NCI-H146 (cell line): ENCODE measurements around the gene NBEA.
"Not testable (repeated sequence)": the region's sequence is repeated elsewhere in the genome, so short reads cannot be mapped to it uniquely, and the experiment has no call there.

Source experiments
- DNase-seq: peaks from one replicate; lab custom pipeline; 2025; lab: John Stamatoyannopoulos, UW

NBEA gene

DNA sequence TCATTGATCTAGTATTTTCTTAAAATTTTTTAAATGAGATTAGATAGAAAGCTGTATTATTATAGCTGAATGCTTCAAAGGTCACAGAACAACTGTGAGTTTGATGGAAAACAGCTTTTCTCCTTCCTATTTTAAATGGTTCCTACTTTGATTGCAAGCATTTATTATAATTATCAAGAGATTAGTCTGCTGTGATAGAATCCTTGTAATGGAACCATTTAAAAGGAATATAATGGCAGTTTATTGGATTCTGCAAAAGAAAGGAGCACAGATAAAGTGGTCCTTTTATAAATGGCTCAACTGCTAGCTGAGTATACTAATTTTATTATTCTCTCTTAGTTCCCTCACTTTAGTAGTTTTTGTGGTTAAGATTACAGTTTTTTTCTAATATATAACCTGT, 447.5 kb downstream of the NBEA start:
- DNase-seq, result peak; percentile 27

DNA sequence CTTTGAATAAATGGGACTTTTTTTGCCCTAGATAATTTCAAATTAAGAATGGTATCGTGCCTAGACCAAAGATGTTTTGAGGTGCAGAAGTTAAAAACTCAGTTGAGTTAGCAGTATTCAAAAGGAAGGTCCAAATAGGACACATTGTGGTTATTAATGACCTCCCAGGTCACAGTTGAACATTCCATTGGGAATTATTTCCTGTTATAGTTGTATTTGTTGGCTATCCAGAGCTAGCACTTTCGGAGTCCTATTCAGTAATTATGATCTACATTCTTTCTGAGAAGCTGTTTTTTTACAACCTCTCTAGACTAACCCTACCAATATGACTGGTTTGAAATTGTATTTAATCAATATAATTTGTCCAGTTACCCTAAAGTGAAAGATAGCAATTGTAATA, 450.7 kb downstream of the NBEA start:
- no peak for DNase-seq

DNA sequence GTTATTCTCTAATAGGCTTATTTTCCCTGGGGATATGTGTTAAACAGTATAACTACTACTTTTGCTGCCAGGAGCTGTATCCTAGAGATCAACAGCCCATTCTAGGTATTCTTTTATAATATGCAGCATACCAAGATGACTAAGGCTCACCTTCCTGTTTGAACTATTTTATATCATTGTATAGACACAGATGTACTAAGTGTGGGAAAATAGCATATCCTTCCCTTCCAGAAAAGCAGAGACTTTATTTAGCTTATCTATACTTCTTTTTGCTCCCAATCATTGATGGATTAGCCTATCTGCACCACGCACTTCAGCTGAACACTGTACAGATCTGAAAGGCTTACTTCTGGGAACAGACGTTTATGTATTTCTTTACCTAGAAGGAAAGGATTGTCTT, 451.8 kb downstream of the NBEA start:
- no peak for DNase-seq

DNA sequence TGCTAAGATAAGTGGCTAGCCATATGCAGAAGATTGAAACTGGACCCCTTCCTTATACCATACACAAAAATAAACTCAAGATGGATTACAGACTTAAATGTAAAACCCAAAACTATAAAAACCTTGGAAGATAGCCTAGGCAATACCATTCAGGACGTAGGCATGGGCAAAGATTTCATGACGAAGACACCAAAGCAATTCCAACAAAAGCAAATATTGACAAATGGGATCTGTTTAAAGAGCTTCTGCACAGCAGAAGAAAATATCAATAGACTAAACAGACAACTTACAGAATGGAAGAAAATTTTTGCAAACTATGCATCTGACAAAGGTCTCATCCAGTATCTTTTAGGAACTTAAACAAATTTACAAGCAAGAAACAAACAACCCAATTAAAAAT, 466.2 kb downstream of the NBEA start:
- DNase-seq, result not testable (repeated sequence)

DNA sequence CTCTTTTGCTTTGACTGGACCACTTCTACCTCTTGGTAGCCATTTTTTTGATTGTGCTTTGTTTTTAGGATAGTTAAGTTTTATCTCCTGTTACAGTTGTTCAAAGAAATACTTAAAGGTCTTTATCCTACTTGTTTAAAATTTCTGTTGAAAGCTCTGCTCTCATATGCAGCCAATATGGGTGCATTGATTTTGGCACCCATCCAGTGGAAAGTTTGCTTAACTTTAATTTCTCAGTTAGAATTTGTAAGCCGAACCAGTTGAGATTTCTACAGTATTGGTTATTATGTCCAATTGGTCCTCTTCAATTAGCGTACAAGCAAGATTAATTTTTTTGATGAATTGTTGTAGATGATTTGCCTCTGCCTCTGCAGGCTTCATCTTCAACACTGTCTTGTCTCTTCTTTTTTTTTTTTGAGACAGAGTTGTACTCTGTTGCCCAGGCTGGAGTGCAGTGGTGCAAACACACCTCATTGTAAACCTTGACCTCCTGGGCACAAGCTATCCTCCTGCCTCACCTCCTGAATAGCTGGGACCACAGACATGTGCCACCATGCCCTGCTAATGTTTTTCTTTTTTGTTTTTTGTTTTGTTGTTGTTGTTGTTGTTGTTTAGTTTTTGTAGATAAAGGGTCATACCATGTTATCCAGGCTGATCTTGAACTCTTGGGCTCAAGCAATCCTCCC, 469.1 kb downstream of the NBEA start:
- no peak for DNase-seq

DNA sequence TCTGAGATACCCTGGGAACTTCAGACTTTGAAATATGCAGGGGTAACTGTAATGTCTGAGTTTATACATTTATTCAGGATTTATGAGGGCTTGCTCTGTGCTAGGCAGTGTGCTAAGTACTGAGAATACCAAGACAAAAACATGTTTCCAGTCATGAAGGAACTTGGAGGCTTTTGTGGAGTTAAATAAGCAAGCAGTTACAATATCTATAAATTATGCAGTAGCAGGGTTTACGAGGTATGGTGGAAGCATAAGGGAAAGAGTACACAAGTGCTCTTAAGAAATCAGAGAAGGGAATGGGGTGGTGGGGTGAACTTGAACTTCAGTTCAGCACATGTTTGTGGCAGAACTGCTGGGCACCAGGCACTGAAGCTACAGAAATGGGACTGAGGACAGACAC, 506.4 kb downstream of the NBEA start:
- DNase-seq, result no peak

DNA sequence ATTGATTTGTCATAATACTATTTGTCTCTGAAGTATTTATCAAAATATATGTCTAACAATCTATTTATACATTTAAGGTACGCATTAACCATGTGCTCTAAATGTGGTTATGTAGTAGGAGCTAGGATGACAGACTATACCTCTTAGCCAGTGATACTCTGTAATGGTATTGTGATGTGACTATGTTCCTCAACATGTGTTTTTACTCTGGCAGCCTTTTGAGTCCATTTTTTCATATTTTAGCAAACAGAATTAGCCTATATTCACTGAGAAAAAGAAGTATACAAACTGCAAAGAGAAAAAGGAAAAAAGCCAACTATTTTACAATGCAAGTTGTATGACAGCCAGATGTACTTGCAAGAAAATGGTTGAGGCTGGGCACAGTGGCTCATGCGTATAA, 507.8 kb downstream of the NBEA start:
- no peak for DNase-seq

DNA sequence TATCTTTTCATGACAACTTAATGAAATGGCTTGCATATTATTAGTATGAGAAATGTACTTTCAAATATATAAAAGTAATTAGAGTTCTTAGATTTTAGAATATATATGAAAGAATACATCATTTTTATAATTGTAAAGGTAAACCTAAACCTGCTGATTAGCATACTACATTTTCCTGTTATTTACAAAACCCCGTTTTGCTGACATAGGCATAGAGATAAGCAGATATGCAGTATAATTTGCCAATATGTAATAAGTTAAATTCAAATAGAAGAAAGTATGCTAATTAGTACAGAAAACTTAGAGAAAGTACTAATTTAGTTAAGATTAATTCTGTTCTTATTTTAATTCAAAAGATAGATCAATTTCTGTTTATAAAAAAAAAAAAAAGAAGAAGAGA, 513.0 kb downstream of the NBEA start:
- DNase-seq, result no peak

DNA sequence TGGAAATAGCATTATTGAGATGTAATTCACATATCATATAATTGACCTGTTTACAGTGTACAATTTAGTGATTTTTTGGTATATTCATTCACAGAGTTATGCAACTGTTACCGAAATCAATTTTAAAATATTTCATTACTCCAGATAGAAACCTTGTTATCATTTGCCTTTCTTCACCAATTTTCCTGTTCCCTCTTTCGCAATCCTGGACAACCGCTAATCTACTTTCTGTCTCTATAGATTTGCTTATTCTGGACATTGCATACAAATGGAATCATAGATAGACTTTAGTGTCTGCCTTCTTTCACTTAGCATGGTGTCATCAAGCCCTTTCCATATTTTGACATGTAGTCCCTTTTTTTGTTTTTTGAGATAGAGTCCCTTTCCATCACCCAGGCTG, 515.2 kb downstream of the NBEA start:
- no peak for DNase-seq

DNA sequence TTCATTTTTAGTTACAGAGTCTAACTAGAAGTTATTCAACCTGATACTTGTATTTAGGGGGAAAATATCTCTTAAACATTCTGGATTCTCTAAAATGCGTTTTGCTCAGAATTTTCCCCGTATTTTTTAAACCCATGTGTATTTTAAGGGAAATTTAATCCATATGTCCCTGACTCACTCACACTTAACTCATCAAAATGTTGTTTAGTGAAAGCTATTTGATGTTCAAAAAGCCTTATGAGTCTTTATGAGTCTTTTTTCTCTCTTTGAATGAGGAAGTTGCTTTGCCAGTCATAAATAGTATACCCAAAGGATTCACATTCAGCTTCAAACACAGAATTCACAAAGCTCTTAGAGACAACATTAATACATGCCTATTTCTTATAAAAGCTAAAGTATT, 518.0 kb downstream of the NBEA start:
- no peak for DNase-seq

DNA sequence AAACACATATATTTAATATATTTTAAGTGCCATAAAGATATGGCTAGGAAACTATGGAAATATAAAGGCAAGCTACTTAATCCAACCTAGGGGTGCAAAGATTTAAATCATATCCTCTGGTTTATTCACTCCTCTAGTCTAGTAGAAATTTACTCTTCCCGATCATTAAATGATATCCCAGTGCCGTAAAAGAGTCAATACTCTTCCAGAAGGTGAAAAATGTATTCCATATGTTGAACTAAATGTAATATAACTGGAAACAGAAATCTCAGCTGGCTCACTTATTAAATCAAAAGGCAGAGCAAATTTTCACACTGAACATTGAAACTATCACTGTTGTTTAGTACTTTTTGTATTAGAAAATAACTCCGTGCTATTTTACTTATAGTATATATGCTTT, 523.3 kb downstream of the NBEA start:
- no peak for DNase-seq

DNA sequence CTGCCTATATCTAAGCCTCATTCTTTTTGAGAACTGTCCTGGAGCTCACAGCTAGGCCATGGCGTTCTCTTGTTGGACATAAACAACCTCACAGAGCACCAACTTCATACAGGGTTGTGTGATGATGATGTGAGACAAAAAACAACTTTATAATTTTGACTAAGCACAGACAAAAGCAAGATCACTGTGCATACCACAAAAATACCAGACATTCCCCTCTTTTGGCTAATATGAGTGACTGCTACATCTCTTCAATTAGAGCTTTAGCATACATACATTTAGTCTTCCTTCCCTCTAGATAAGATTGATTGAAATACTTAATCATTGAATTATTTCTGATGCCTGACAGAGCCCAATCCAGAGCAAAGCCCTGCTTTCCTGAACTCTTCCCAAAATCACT, 526.1 kb downstream of the NBEA start:
- DNase-seq, result no peak

DNA sequence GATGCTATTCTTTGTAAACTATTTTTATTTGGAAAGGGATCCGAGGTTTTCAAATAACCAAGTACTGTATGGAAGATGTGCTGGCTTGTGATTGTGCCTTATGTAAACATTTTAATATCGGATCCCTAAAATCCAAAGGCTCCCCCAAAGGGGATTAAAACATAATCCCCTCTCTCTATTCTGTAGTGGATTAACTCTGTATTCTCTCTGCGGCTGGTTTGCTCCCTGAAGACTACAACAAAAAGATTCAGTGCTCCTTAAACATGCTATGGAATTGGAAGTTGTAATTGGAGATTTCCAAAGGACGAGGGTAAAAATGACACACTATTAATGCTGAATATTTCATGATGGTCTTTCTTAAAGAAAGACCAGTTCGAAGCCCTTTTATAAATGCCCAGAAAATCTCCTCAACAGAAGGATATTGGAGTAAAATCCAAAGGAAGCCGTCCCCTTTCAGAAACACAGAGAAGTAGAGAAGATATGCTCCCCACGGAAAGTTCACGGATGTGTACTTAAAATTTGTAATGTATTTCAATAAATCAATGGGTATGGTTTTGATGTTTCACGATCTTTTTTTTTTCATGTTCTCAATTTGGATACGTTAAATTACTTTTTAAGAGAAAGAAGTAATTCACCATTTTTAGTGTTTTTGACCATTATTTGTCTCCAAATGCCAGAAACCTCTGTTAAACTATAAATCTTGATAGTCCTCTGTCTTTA, 527.9 kb downstream of the NBEA start:
- DNase-seq, result no peak

DNA sequence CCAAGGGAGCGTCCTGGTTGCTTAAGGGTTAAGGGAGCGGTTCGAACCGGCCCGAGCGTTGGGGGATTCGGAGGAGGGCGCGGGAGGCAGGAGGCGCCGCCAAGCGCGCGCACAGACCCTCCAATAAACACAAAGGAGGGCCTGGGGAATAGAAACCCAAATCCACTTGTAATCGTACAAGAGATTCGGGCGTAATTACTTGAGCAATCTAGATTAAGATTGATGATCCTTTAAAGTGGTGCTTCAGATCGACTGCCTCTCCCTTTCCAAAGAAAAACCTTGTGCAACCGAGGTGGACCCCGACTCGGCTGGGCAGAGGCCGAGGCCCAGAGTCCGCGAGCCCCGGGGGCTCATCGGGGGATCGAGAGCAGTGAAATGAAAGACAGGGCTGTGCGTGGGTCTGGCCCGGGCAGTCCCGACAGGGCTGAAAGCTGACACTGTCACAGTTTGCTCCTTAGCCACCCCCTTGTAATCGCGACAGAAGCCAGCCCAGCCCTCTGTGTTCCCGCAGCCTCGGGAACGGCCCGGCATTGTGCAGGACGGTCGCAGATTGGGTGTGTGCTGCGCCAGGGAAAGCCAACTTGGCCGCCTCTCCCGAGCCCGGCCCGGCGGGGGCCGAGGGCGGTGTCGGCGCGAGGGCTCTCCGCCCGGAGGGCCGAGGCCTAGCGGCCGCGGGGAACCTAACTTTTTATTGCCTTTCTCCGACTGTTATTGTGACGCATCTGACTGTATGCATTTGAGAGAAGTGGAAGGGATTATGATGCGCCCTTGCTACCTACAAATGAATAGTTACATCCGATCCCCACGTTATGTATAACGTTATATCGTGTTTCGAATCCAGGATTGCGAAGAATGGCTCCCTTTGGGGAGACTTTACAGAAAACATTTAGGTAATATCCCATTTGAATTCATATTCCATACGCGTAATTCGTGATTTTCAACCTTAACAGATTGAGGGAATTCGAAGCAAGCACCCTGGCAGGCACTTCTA, 528.9 kb downstream of the NBEA start:
- no peak for DNase-seq

DNA sequence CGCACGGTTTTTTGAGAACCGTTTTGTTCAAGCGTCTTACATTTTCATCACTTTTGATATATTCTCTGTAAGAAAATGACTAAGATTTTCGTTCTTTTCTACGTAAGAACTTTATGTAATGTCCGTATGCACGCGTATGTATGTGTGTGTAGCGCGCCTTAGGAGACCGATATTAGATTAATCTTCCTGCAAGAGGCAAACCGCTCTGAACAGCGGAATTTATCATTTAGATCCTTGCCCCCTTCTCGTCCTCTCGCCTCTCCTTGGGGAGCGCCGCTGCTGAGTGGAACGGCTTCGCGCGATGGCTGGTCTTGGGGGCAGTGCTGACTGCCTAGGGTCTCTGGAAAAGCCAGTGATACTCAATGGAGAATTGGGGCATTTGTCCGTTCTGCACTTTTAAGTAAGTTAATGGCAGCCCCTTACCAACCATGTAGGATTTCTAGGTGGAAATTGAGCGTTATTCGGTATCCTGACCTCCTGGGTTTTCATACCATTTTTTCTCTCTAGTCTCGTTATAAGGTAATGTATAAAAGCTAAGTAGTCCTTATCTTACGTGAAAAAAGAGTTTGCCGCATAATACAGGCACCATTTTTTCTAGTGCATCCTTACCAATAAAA, 529.7 kb downstream of the NBEA start:
- DNase-seq, result no peak

DNA sequence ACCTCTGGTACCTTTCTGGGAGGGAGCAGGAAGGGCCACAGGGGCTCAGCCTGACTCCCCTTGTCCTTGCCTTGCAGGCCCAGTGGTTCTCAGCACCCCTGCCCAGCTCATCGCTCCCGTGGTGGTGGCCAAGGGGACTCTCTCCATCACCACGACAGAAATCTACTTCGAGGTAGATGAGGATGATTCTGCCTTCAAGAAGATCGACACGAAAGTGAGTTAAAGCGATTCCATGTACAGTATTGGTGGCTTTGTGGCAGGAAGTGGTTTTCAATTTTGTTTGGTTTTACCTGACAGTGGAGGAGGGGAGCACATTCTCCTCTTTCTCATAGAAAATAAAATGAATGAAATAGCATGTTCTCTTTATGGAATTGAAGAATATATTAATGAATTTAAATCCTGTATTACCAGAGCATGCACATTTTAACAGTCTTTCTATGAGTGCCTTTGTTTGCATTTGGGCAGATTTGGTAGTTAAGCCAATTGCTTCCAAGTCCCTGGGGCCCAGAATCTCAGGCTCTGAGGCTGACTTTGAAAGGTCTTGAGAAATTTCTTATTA, 530.3 kb downstream of the NBEA start:
- no peak for DNase-seq

DNA sequence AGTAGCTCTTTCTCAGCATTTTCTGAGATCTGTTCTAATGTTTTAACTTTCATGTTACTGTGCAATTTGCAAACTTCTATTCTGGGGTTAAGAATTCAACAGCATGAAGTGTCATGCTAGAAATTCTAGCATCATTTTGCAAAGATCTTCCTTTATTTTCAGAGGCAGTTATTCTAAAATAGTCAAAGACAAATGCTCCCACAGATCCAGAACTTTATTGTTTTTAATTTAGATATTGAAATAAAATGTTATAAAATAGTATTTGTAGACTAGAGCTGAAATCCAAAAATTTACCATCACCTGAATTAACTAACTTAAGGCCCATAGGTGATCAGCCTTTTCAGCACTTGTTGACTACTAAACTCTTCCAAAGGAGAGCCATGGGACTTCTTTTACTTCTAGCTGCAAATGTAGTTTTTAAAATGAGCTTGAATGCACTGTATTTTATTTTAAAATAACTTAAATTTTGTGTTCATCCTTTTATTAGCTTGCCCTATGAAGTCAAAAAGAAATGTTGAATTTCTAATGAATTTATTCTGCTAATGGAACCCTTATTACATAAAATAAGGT, 531.2 kb downstream of the NBEA start:
- DNase-seq, result no peak

DNA sequence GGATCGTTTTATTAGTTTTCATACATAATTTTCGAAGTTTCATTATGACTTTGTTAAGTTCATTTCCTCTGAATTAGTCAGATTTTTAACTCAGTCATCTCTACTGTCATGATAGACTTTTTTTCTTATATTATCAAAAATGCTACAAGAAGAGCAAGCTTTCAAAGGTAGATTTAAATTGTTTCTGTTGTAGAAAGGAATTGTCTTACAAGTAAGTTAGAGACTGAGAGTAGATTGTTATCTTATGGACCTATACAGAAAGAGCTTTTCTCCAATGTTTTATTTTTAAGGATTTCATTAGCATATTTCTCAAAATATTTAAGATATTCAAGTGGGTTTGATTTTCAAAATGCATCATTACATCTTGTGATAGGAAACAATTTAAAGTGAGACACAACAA, 531.7 kb downstream of the NBEA start:
- no peak for DNase-seq

DNA sequence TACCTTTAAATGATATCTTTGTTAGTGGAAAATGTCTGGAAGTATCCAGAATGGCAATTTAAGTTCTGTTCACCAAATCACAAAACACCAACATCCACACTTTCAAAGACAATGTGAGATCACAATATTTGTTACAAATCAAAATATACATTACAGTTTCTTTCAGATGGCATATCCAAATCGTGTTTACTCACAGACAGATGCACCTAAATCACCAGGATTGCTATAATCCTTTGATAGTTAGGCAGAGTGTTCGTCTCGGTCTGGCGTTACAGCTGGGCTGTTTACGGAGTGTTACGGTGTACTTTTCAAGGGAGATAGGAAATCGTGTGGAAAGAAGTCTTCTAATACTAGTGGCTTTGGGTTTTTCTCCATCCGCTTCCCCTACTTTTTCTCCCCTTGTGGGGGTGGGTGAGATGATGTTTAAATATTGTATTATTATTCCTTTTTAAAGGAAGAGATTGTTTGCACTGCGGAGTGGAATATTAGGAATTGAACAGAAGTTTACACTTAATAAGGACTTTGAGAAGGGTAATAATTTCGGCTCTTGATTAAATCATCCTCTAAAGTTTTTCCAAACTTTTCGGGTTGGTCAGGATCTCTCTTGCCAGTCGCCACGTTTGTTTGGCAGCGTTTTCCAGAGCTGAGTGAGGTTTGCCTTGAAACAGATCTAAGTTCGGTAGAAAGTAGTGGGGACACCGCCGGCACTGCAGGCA, 532.6 kb downstream of the NBEA start:
- no peak for DNase-seq

DNA sequence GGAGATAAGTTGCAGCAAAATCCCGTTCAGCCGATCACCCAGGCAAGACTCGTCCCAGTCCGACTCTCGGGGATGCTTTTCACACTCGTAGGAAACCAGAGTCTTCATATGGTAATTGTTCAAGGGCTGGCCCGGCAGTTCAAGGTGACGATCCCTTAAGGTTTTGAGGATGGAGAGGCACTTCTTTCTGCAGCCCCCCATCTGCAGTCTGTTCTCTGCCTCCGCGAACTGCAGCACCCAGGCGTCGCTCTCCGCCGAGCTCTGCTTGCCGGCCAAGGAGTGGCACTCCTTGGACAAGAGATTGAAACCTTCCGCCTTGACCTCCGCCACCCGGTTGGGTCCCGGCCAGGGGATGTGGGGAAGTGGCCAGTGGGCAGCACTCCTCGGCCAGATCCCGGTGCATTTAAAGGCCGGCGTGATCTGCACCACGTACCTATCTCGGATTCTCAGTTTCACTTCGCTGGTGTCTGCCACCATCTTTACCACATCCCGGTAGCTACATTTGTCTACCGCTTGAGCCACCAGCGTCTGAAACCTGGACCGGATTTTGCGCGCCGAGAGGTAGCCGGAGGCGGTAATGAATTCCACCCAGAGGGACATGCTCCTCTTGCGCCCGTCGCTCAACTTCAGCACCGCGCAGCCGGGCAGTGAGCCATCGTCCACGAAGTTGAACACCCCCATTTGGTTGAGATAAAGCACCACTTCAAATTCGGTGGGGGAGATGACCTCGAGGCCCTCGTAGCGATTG, 533.3 kb downstream of the NBEA start:
- DNase-seq, result no peak
